HG02943 (cell line): Measurements from ENCODE around the gene DCTN2.
"Not testable (repeated sequence)": the region's sequence is repeated elsewhere in the genome, so short reads cannot be mapped to it uniquely, and the experiment has no call there.

Experiments used
- ATAC-seq: cut with Tn5 transposase; IDR thresholded peaks from one replicate; pipeline ENCODE4 v1.9.1; 2021; ENCODE audit warnings: mild to moderate bottlenecking, low read depth, moderate library complexity; ENCODE audit not compliant: unreplicated experiment

The DCTN2 gene

DNA sequence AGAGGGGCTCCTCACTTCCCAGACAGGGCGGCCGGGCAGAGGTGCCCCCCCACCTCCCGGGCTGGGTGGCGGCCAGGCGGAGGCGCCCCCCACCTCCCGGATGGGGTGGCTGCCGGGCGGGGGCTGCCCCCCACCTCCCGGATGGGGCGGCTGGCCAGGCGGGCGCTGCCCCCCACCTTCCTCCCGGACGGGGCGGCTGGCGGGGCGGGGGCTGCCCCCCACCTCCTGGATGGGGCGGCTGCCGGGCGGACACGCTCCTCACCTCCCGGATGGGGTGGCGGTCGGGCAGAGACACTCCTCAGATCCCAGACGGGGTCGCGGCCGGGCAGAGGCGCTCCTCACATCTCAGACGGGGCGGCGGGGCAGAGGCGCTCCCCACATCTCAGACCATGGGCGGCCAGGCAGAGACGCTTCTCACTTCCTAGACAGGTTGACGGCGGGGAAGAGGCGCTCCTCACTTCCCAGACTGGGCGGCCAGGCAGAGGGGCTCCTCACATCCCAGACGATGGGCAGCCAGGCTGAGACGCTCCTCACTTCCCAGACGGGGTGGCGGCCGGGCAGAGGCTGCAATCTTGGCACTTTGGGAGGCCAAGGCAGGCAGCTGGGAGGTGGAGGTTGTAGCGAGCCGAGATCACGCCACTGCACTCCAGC, 51.8 kb downstream of the DCTN2 start:
- not testable (repeated sequence) for ATAC-seq

GRCh38 chr12:57491393-57492280, 55.4 kb downstream of the DCTN2 start:
- no peak for ATAC-seq

DNA sequence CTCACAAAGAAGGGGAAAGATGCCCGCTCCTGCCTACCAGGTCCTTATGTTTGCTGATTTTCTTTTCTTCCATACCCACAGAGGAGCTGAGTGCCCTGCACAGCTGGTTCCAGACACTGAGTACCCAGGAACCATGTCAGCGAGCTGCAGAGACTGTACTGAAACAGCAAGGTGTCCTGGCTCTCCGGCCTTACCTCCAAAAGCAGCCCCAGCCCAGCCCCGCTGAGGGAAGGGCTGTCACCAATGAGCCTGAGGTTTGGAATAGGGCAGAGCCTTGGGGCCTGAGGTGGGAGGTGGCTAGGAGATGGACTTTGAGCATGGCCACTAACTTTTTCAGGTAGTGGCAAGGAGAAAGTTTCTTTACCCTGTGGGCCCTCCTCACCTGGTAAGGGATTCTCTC, 56.9 kb downstream of the DCTN2 start:
- no peak for ATAC-seq

DNA sequence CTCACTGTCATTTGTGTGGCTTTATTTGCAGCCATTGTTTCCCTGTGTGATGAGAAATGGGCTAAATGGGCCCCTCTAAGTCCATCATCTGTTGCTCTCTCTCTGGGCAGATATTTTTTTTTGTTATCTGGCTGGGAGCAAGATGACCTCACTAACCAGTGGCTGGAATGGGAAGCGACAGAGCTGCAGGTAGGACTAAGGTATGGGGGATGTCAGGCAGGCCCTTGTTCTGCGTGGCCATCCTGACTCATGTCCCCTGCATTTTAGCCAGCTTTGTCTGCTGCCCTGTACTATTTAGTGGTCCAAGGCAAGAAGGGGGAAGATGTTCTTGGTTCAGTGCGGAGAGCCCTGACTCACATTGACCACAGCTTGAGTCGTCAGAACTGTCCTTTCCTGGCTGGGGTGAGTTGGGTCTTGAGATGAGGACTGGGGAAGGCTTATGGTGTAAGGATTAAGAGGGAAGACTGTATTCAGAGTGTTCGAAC, 57.8 kb downstream of the DCTN2 start:
- ATAC-seq, result no peak

DNA sequence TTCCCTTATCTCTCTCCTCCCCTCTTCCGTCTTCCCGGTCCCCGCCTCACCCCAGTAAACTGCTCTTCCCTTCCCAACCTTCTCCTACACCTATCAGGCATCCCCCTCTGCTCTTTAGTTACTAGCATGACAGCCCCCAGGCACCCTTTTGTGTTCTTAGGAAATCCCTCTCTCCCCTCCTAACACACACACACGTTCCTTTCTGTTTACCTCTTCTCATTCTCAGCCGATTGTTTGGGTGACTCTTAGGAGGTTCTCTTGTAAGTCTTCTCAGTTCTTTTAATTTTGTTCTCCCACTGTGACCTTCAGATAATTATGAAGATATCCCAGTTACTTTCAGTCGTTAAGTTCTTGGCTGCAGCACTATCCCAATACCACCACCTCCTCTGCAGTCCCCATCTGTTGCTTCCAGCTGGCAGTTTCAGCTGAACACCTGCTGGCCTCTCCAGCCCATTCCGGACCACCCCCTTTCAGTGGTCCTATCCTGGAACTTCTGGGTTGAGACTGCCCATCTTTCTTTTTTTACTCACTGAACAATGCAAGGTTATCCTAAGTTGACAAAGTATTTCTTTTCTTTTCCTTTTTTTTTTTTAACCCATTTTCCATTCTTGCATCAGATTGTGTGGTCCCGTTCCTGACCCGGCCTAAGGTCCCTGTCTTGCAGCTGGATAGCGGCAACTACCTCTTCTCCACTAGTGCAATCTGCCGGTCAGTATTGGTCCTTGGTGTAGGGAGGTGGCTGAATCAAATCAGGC, 58.4 kb downstream of the DCTN2 start:
- no peak for ATAC-seq

DNA sequence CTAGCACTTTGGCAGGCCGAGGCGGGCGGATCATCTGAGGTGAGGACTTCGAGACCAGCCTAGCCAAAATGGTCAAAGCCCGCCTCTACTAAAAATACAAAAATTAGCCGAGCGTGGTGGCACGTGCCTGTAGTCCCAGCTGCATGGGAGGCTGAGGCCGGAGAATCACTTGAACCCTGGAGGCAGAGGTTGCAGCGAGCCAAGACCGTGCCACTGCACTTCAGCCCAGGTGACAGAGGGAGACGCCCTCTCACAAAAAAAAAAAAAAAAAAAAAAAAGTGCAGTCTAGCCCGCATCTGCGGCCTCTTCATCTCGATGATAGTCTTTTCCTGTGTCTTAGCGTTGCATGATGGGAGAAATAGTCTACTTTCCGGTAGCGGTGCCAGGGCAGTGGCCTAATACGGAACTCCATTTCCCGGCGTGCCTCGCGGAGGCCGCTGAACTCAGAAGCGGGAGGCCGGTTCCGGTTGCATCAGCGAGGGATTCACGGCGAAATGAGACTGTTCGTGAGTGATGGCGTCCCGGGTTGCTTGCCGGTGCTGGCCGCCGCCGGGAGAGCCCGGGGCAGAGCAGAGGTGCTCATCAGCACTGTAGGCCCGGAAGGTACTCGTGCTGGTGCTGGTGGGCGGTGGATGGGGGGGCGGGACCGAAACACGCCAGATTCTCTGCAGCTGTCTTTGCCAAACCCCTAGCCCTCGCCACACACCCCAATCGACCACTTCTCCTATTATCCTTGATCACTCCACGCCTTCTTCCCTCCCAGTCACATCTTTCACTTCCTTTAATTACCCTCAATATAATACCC, 59.2 kb downstream of the DCTN2 start, which contains the start of gene MARS1:
MARS1 (plus strand) TSS at position 472 of the 805 bp plus-strand sequence; CDS start at position 495, 23 bp downstream.
- peak; percentile 98 for ATAC-seq

DNA sequence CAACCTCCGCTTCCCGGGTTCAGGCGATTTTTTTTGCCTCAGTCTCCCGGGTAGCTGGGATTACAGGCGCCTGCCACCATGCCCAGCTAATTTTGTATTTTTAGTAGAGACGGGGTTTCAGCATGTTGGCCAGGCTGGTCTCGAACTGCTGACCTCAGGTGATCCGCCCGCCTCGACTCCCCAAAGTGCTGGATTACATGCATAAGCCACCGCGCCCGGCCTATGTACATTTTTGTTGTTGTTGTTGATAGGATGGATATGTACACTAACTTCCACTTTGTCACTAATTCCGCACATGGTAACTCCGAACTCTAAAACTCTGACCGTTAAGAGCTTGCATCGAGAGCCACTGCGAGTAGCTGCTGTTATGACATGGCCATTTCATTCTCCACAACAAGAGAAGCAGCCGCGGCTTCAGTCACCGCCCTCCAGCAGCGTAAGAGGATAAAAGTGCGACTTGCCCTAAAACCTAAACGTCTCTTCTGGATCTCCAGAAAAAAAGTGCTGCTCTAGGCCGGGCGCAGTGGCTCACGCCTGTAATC, 59.9 kb downstream of the DCTN2 start:
- no peak for ATAC-seq

- no peak for ATAC-seq
These were observed 61.3 kb downstream of the DCTN2 start for GRCh38 chr12:57485695-57486094.

- ATAC-seq, result no peak
These were observed 63.5 kb downstream of the DCTN2 start for GRCh38 chr12:57483466-57483865.

DNA sequence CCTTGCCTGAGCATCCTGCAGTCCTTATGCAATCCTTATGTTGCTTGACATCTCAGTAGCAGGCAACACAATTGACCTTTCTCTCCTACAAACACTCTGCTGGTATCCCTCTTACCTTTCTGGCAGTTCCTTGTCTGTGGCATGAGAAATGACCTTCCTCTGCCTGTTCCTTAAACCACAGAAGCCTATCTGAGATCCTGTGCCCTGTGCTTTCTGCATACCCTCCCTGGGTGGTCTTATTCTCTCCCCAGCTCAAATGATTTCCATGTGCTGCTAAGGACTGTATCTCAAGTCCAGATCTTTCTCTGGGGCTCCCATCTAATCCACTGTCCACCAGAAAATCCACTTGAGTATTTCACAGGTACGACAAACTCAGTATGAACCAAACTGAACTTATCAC, 65.3 kb downstream of the DCTN2 start:
- ATAC-seq, result no peak
